Stimulated activated CD8-positive, alpha-beta memory T cell treated with anti-CD3 and anti-CD28 coated beads, Interleukin-4, amount 100 ng/mL, for 24 hours (primary cell): Measurements from ENCODE around the gene VPS37C.
"Not testable (repeated sequence)": the region's sequence is repeated elsewhere in the genome, so short reads cannot be mapped to it uniquely, and the experiment has no call there.

Source experiments
- DNase-seq: peaks from one replicate; pipeline ENCODE4 v3.0.0-alpha.2; 2020; ENCODE audit warnings: low read depth

The VPS37C gene

DNA sequence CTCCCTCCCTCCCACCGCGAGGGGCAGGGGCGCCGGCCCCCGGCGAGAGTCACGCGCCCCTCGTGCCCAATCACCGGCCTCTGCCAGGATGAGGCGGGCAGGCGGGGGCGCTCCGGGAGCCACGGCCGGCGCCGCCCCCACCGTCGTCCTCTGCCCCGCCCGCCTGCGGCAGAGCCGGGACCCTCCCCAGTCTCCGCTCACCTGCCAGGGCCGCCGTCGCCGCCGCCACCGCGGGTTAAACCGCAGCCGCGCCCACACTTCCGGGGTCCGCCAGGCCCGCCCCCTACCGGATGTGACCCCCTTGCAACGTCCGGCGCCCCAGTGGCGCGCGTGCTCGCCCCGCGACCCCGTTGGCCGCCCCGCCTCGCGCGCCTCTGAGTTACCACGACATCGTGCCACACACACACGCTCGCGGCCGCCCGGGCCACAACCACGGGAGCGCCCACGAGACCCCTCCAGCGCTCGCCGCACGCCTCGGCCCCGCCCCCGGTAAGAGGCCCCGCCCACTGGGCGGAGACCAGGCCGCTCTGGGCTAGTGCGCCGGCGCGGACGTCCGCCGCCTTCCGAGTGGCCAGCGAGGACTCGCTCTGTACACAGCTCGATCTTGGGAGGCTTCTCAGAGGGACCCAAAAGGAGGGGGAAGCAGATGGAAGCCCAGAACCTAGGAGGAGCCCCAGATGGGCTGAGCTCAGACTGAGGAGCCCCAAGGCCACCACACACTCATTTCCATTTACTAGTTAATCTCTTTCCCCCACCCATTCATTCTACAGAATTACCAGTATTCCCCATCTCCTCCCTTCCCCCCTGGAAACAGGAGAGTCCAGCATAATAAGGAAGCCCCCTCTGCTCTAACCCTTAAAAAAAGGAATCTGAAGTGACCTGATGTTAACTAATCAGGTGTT is at the start of gene VPS37C:
Gene VPS37C, minus strand, starts transcription at position 237 of the 902 bp plus-strand sequence. CDS start 22,597 bp downstream, outside the sequence.
- DNase-seq, result peak; percentile 92

DNA sequence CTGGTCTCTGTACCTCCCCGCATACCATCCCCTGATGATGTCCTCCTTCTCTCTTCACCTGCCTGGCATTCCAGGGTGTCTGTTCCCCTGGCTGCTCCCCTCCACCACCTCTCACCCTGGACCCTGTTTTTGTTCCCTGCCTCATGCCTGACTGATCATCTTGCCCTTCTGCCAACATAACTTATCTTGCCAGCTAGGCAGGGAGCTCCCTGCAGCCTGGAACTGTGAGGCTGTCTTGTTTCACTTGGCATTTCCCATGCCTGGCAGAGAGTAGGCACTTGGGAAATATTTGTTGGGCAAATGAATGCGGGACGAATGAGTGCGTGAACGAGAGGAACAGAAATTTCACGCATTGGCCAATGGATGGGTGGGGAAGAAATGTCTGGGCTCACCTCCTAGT is 49.4 kb upstream of the VPS37C start:
- DNase-seq, result not testable (repeated sequence)

GRCh38 chr11:61207636-61208310 is 46.5 kb upstream of the VPS37C start:
- DNase-seq, result not testable (repeated sequence)

GRCh38 chr11:61204502-61205059 is 43.4 kb upstream of the VPS37C start:
- DNase-seq, result not testable (repeated sequence)

- DNase-seq, result not testable (repeated sequence)
These were observed 42.6 kb upstream of the VPS37C start for GRCh38 chr11:61203873-61204272.

DNA sequence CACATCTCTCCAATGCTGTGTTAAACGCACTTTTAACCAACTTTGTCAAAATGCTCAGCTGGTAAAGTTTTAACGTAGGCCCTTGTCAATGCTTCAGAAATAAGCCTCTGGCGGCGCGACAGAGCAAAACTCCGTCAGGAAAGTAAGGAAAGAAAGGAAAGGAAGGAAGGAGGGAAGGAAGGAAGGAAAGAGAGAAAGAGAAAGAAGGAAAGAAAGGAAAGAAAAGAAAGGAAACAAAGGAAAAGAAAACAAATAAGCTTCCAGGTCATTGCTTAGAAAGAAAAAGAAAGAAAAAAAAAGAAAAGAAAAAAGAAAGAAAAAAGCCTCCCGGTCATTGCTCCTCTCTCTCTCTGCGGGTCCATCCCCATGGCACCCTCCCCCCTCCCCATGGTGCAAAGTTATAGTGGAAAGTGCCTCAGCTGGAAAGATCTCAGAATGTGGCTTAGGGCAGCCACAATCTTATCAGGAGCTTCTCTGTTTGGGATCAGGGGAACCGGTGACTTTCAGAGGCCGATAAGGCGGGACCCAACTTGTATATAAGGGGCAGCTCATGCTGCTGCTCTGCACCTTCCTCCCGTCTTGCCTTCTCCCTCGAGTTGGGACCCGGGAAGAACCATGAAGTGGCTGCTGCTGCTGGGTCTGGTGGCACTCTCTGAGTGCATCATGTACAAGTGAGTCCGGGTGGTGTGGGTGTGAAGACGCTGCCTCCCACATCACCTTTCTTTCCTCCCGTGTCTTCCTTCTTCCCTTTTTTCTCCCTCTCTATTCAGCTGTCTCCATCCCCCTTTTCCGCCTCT is 41.9 kb upstream of the VPS37C start, which contains the start of gene PGA3:
Gene PGA3, plus strand, starts transcription at position 566 of the 797 bp plus-strand sequence. Its CDS starts 50 bp downstream, at position 616.
- DNase-seq, result not testable (repeated sequence)

DNA sequence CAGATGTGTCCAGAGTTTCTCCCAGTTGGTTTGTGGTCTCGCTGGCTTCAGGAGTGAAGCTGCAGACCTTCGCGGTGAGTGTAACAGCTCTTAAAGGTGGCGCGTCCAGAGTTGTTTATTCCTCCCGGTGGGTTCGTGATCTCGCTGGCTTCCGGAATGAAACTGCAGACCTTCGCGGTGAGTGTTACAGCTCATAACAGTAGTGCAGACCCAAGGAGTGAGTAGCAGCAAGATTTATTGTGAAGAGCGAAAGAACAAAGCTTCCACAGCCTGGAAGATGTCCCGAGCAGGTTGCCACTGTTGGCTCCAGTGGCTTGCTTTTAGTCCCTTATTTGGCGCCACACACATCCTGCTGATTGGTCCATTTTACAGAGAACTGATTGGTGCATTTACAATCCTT is 40.2 kb upstream of the VPS37C start:
- DNase-seq, result no peak

DNA sequence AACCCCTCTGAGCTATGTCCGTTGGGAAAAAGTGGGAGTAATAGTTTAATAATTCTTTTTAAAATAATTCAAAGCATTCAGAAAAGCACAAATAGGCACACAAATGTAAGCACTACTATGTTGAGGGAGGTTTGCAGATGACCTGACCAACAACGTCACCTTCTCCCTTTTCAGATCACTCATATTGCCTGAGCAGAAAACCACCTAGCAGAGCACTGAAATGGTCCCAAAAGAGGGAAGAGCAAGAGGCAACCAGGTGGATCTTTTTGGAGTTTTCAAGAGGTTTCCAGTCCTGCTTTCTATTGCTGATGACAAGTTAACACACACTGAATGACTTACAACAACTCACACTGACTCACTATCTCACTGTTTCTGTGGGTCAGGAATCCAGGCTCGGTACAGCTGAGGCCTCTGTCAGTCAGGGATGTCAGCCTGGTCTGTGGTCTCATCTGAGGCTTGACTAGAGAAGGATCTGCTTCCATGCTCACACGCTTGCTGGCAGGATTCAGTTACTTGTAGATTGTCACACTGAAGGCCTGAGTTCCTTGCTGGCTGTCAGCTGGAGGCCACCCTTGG is 37.8 kb upstream of the VPS37C start:
- DNase-seq, result no peak

GRCh38 chr11:61198361-61198760 is 37.1 kb upstream of the VPS37C start:
- no peak for DNase-seq

DNA sequence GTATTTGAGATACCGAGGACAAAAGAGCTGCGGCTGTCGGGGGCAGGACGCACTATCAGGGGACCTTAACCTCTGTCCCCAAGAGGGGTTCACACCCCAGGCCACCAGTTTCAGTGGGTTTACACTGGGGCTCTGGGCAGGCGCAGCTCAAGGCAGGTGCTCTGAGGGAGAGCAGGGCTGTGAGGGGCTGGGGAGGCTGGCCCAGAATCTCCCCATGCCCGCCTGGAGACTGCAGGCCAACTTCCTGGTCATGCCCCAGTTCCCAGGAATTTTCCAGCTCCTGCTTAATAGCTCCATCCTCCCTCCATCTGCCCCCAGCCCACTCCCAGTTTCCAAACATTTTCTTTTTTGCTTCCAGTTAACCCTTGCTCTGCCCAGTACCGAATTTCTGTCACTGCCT is 34.5 kb upstream of the VPS37C start:
- no peak for DNase-seq

DNA sequence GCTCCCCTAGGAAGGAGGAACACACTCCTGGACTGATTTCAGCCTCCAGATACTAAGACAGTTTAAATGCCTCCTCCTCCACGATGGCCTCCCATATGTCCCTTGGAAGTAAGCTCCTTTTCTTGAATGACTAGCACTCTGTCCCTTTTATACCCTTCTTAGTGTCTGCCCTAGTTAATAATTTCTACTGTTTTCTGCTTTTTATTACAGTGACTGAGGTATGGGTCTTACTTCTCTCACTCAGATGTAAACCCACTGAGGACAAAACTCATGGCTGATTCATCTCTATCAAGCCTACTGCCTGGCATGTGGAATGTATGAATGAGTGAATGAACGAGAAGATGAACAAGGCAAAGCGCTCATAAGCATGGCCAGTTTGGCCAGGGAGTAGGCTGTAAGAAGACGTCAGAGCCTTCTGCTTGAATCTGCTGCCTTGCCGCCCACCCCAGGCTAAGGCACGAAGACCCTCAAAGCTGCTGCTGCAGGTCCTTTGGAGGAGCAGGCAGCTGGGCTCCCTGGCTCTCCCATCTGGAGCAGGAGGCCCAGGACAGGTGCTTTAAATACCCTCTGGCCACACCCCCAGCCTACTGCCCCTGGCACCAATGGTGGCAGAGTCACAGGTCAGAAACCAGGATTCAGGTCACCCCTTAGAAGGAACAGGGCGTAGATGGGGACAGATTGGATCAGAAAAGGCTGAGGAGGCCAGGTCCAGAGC is 33.9 kb upstream of the VPS37C start:
- no peak for DNase-seq

GRCh38 chr11:61194169-61194671 is 33.0 kb upstream of the VPS37C start:
- DNase-seq, result no peak

GRCh38 chr11:61193596-61193995 is 32.4 kb upstream of the VPS37C start:
- DNase-seq, result no peak

- no peak for DNase-seq
These were observed 28.7 kb upstream of the VPS37C start for GRCh38 chr11:61189933-61190332.

DNA sequence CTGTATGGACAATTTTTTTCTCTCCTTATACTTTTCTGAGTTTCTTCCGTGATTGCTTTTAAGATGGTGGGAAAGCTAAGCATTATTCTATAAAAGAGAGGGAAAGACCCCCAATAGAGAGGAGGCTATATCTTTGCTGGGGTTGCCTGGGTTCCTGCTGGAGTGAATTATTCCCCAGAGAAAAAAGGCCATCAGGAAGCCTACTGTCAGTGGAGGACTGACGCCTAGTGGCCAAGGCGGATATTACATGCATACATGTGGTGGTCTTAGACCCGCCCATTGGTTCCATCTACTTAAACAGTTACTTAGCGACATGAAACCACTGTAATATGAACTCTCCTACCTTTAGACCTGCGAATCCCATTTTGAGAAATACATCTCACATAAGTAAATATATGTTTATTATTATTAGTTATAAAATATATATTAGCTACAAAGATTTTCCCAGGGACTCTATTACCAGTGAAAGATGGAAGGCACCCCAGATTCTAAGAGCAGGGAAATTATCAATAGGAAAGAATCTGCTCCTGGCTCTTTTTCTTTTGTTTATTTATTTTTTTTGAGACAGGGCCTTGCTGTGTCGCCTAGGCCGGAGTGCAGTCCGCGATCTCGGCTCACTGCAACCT is 26.4 kb upstream of the VPS37C start:
- peak; percentile 68 for DNase-seq

- DNase-seq, result no peak
These were observed 25.3 kb upstream of the VPS37C start for GRCh38 chr11:61186504-61186903.

GRCh38 chr11:61183645-61184044 is 22.4 kb upstream of the VPS37C start:
- no peak for DNase-seq

DNA sequence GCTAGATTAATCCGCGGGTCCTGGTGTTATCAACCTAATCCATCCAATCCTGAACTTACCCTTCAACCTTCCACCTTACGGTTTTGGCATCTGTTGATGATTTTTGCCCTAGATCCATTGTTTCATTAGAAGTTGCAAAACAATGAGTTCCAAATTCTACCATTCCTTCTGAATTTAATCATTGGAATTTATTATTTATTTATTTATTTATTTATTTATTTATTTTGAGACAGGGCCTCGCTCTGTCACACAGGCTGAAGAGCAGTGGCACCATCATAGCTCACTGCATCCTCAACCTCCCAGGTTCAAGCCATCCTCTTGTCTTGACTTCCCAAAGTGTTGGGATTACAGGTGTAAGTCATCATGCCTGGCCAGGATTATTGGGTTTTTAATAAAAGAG is 20.3 kb upstream of the VPS37C start:
- no peak for DNase-seq

- not testable (repeated sequence) for DNase-seq
These were observed 19.0 kb upstream of the VPS37C start for GRCh38 chr11:61180205-61180604.

- DNase-seq, result no peak
These were observed 15.2 kb upstream of the VPS37C start for GRCh38 chr11:61176446-61176845.
